Pancreas (tissue), 10 donors: ENCODE measurements around the gene SERPINE2. TPM values are rescaled to one million over a fixed set of nuclear protein-coding genes. Genes with fewer than 3 reads are reported as not detected.
A peak's percentile ranks its signal among the peaks of the same experiment; 100 is the strongest.

Source experiments
- ATAC-seq, 4 donors: fragments of 200-7000 bp; cut with Tn5 transposase; one replicate each; pipeline versions ENCODE4 v1.8.0 to v1.9.1; 2020; ENCODE audit warnings: mild to moderate bottlenecking in 4 of 4, moderate library complexity in 4 of 4
- DNase-seq, 6 donors: peaks; one replicate each; pipeline ENCODE4 v3.0.0-alpha.2; 2020
- FAIRE-seq: peaks from 2 replicates; lab custom pipeline; 2012; peaks lifted over from hg19 to GRCh38; lab: Jason Lieb, UNC
- H3K27ac ChIP-seq, 4 donors: fragments of 200-600 bp; sonication (generic); 1 replicate in 3 of 4; 2 replicates in 1 of 4; pipeline versions ENCODE4 v1.5.0 to v1.8.0; 2020
- H3K27me3 ChIP-seq, 4 donors: fragments of 200-600 bp; one replicate each; pipeline ENCODE4 v1.8.0; 2021
- H3K36me3 ChIP-seq, 3 donors: fragments of 200-600 bp; sonication (generic) in 1 of 3; one replicate each; pipeline versions ENCODE4 v1.5.0 to v1.8.0; 2020 to 2021
- H3K4me1 ChIP-seq, 3 donors: fragments of 200-600 bp; one replicate each; pipeline ENCODE4 v1.8.0; 2021
- H3K4me3 ChIP-seq, 4 donors: fragments of 200-600 bp; sonication (generic) in 2 of 4; one replicate each; pipeline versions ENCODE4 v1.5.0 to v1.8.0; 2020 to 2021
- H3K9me3 ChIP-seq, 4 donors: fragments of 200-600 bp; one replicate each; pipeline ENCODE4 v1.8.0; 2021
- WGBS, 2 donors: extraction: QIAGEN DNeasy Blood & Tissue Kit; methylation state at CpG; one replicate each; pipeline ENCODE4 v1.1.7; 2013; 5-methylcytosine and 5-hydroxymethylcytosine counted together
- intact Hi-C, 3 donors: fragments of 100-400 bp; cut with DNase I; formaldehyde crosslinking; loops; one replicate each; pipeline versions ENCODE4 v1.11.1 to v1.14.2; 2022
- polyA plus RNA-seq, 2 donors: library from polyadenylated mRNA; stranded (reverse); fragments of 200-250 nt; gene quantifications; one replicate each; pipeline ENCODE4 v1.2.3, GENCODE V29; 2013
- total RNA-seq, 6 donors: library from RNA; stranded (reverse); fragmentation: NEBNext Ultra II Directional in 4 of 6; extraction: Animal tissue kit (Norgen Biotek cat#: 25700) in 4 of 6; gene quantifications; one replicate each; pipeline versions ENCODE4 v1.2.1 to v1.2.4, GENCODE V29; 2021 to 2023
- TF ChIP-seq, protein P1 (sequence below), 4 donors: fragments of 200-600 bp; sonication (generic) in 3 of 4; IDR thresholded peaks; one replicate each; pipeline versions ENCODE4 v1.5.0 to v1.8.0; 2021; ENCODE audit warnings: antibody characterized with exemption in 4 of 4
- donor health status: healthy with polysubstance abuse.
- donor health status: DM: no; HTN: no; CAD: no; lungs with moderate emphysema.
- donor health status: DM: no; HTN: no; CAD: no.
- donor health status: control.
- donor health status: control.
- donor health status: Bipolar disorder and iron deficiency.
- donor health status: DM: yes; HTN: yes; CAD: no.
- donor health status: DM: no; HTN: no; CAD: no.
- donor health status: DM: no; HTN: no; CAD: no.
- donor health status: DM: yes; HTN: yes; CAD: no.

Gene SERPINE2
- total and polyA plus RNA-seq, 8 donors, result 1.0 to 14.8 (median 2.8) TPM

DNA sequence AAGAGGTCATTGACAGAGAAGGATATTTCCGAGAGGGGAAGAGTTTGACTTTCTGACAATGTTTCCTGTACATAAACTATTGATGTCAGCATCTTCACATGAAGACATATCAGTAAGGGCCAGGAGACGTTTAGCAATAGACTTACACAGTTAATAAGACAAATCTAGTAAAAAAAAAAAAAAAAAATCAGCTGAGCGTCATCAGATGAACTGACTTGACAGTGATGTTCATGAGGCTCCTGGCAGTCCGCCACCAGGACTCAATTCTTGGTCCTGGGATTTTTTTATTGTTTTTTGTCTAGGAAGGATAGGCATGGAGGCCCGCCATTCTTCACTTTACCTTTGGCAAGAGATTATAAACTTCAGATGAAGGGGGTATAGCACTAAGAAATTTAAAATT is 67.4 kb downstream of the SERPINE2 start:
- no peak for ATAC-seq

DNA sequence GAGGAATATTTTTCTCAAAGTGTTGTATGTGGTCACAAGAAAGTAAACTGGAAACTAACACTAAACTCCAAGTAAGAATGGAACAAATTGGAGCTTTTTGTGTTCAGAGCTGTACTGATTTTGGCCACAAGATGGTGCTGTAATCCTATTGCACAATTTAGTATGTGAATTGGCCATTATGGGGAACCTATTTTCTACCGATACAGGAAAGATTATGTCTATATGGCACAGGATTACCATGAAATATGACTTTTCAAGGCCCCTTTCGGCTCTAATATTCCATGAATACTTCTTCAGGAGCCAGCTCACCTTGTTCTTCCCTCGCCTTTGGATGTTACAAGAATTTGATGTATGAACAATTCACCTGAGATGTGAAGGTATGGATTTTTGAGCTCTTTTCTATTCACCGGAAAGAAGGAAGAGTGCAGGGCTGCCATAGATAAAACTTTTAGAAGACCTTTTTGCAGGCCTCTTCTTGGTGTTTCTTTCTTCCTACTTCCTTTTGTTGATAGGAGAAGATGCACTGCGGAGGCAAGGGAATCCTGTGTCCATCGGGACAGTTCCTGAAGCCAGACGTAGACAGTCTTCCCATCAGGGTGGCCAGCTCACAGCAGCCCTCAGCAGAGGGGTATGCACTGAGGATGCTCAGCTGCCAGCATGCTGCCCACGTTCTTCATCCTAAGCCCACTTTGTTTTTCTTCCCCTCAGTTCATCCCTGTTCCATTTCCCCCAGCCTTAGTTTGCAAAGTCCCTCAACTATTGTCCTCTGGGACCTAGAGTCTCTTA is 68.5 kb downstream of the SERPINE2 start:
- H3K36me3 ChIP-seq, result peaks cover 0 to 15% (median 0%) of the 10 kb centered on the region in 3 donors
- no peaks in the 10 kb centered on the region for H3K9me3 ChIP-seq
- TF ChIP-seq, protein P1, sequence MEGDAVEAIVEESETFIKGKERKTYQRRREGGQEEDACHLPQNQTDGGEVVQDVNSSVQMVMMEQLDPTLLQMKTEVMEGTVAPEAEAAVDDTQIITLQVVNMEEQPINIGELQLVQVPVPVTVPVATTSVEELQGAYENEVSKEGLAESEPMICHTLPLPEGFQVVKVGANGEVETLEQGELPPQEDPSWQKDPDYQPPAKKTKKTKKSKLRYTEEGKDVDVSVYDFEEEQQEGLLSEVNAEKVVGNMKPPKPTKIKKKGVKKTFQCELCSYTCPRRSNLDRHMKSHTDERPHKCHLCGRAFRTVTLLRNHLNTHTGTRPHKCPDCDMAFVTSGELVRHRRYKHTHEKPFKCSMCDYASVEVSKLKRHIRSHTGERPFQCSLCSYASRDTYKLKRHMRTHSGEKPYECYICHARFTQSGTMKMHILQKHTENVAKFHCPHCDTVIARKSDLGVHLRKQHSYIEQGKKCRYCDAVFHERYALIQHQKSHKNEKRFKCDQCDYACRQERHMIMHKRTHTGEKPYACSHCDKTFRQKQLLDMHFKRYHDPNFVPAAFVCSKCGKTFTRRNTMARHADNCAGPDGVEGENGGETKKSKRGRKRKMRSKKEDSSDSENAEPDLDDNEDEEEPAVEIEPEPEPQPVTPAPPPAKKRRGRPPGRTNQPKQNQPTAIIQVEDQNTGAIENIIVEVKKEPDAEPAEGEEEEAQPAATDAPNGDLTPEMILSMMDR (IDR thresholded peaks at IDR 0.05), result peak; percentile 68 to 88 (median 83)
- no peak overlapping the region for H3K4me3 ChIP-seq
- H3K4me1 ChIP-seq, result no peaks in the 10 kb centered on the region
- peak; percentile 84 for FAIRE-seq
- no peaks in the 10 kb centered on the region for H3K27me3 ChIP-seq
- DNase-seq, result peak in 2 of 6 donors; percentile 13 to 53
- intact Hi-C loops, result loop anchor here in 1 of 3 donors (5.0 kb wide), 1 partner anchor 312 kb away; no protein-coding TSS in a partner anchor
- WGBS, 2 donors, result 63 to 66% methylated on average over 8 of the region's 8 CpGs
- peak; percentile 50 to 92 (median 83) for ATAC-seq
- H3K27ac ChIP-seq, result no peak overlapping the region

More for the DNA sequence above, 67.4 kb downstream of the SERPINE2 start:
- intact Hi-C loops, result loop anchor here in 1 of 3 donors (5.0 kb wide), 1 partner anchor 311 kb away; no protein-coding TSS in a partner anchor
- H3K27ac ChIP-seq, result no peak overlapping the region
- peaks cover 0 to 10% (median 0%) of the 10 kb centered on the region in 3 donors for H3K36me3 ChIP-seq
- H3K4me3 ChIP-seq, result no peak overlapping the region
- DNase-seq (no peak), FAIRE-seq (no peak)
- H3K4me1 ChIP-seq, result no peaks in the 10 kb centered on the region
- H3K9me3 ChIP-seq, result no peaks in the 10 kb centered on the region
- no peaks in the 10 kb centered on the region for H3K27me3 ChIP-seq
- 85 to 88% methylated on average over 5 of the region's 5 CpGs for WGBS, 2 donors
- TF ChIP-seq, protein P1 (IDR thresholded peaks at IDR 0.05), result no peak

DNA sequence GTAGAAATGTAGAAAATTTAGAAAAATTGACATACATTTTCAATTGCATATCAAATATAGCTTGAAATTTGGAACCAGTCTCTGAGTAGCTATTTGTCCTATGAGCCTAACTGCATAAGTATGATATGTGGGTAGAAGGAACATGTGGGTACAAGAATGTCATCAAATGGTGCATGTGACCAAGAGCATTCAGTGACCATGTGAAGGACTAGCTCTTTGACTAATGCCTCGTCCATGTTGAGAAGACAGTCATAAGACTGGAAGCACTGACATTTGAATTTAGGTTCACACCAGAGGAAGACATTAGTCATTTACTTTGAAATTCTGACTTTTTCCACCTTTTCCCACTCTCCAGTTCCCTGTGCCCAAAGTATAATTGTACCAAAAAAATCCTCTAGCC is 69.2 kb downstream of the SERPINE2 start:
- 74 to 93% methylated on average over 1 of the region's 1 CpG for WGBS, 2 donors
- FAIRE-seq (no peak), ATAC-seq (no peak), DNase-seq (no peak)
- intact Hi-C loops, result loop anchor here in 1 of 3 donors (5.0 kb wide), 1 partner anchor 312 kb away; no protein-coding TSS in a partner anchor
- no peak overlapping the region for H3K4me3 ChIP-seq
- peaks cover 0 to 15% (median 0%) of the 10 kb centered on the region in 3 donors for H3K36me3 ChIP-seq
- no peak overlapping the region for H3K27ac ChIP-seq
- H3K27me3 ChIP-seq, result no peaks in the 10 kb centered on the region
- TF ChIP-seq, protein P1 (IDR thresholded peaks at IDR 0.05), result no peak
- no peaks in the 10 kb centered on the region for H3K4me1 ChIP-seq
- H3K9me3 ChIP-seq, result no peaks in the 10 kb centered on the region

DNA sequence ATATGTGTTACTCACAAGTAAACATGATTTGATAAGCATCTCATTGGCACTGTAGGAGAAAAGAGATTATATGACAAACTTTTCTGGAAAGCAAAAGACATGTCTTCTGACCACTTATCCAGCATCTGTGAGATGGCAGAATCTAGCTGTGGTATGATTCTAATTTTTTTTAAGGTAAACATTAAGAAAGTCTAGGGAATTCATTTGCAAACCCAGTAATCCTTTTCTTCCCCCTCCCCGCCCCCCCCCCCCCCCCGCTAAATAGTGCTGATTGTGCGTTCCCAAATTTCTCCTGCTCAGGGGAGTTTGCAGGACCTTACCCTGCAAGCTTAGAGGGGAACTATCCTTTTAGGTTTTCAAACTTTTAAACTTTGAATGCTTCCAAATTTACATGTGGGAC is 69.8 kb downstream of the SERPINE2 start:
- H3K4me1 ChIP-seq, result peaks cover 0 to under 1% (median 0%) of the 10 kb centered on the region in 3 donors
- 23 to 30% methylated on average over 2 to 3 of the region's 3 CpGs for whole genome bisulfite sequencing, 2 donors
- TF ChIP-seq, protein P1 (IDR thresholded peaks at IDR 0.05), result no peak
- no peak for DNase-seq
- H3K36me3 ChIP-seq, result peaks cover 0 to 18% (median 0%) of the 10 kb centered on the region in 3 donors
- FAIRE-seq, result no peak
- H3K9me3 ChIP-seq, result no peaks in the 10 kb centered on the region
- no peaks in the 10 kb centered on the region for H3K27me3 ChIP-seq
- H3K4me3 ChIP-seq, result no peak overlapping the region
- ATAC-seq, result no peak
- intact Hi-C loops, result no loop called here
- H3K27ac ChIP-seq, result no peak overlapping the region
